ENCODE measurements around the gene CTIF. TPM values are rescaled to one million over a fixed set of nuclear protein-coding genes. Genes with fewer than 3 reads are reported as not detected.

Gene CTIF
- total and polyA plus RNA-seq, 2 experiments from 2014 or later: 22.1 to 27.9 TPM

DNA sequence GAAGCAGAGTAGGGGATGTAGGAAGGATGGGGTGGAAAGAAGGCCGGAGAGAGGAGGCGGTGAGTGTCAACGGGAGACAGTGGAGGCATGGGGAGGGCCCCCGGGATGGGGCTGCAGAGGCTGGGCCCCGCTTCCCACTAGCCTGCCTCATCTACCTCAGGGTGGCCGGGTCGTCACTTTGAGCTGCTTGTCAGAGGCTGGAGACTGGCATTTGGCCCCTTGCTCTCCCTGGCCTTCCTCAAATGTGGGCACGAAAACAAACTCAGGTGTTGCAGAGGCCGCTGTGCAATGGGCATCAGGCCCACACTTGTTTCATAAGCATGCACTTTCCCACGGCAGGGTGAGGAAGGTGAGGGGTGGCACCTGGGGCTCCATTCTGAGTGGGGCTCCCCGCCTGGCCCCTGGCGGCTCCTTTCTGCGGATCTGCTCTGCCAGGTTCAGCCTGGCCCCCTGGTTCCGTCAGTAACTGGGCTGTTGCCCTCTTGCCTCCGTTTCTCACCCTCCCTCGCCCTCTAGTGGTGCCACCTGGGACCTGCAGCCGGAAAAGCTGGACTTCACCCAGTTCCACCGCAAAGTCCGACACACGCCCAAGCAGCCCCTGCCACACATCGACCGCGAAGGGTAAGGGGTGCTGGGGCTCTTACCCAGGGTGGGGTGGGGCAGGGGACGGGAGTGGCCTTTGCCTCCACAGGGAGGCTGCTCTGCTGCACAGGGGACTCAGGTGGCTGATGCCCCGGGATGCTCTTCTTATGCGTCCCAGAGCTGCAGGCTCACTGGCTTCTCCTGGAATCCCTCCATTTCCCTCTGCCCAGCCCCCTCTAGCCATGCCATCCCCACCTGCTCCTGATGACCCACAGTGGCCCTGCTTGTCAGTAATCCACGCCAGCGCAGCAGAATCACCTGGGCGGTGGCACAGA is 125.4 kb downstream of the CTIF start:
- Histone ChIP-seq H2AFZ (no peak overlapping the region), H3K27ac (no peak overlapping the region), H3K9me3 (ENCODE audit: low read depth) (no peaks in the 10 kb centered on the region), H3K4me2 (no peak overlapping the region), H3K27me3 (no peaks in the 10 kb centered on the region), H3K36me3 (replicated peaks; ENCODE audit: insufficient read depth, low read depth) (no peaks in the 10 kb centered on the region), H3K4me3 (no peak overlapping the region), H3K4me1 (ENCODE audit: insufficient read depth) (peaks cover 21% of the 10 kb centered on the region), H3K9me2 (replicated peaks; ENCODE audit: insufficient read depth) (no peaks in the 10 kb centered on the region), H4K20me1 (ENCODE audit: insufficient read depth, poor library complexity, severe bottlenecking) (peaks cover 4% of the 10 kb centered on the region), H3K79me2 (no peaks in the 10 kb centered on the region)
- WGBS (ENCODE audit: low lambda C conversion rate, missing lambda C conversion rate): 66% methylated on average over 28 of the region's 29 CpGs
- no peak for TF ChIP-seq EZH2 (IDR thresholded peaks at IDR 0.05; ENCODE audit: borderline replicate concordance)
- TF ChIP-seq EZH2phosphoT487 (IDR thresholded peaks at IDR 0.05; ENCODE audit: low read depth, severe bottlenecking, unreplicated experiment): no peak
- peak; percentile 73 for TF ChIP-seq CTCF (IDR thresholded peaks at IDR 0.05; ENCODE audit: poor library complexity)
- DNase-seq (ENCODE audit: low spot score): peak; percentile 71

- DNase-seq (ENCODE audit: low spot score): no peak
- peaks cover 4% of the 10 kb centered on the region for H4K20me1 ChIP-seq (ENCODE audit: insufficient read depth, poor library complexity, severe bottlenecking)
- no peaks in the 10 kb centered on the region for H3K79me2 ChIP-seq
- H3K4me3 ChIP-seq: no peak overlapping the region
- H3K27ac ChIP-seq: no peak overlapping the region
- H3K4me2 ChIP-seq: no peak overlapping the region
- H3K27me3 ChIP-seq: no peaks in the 10 kb centered on the region
- H3K9me2 ChIP-seq (replicated peaks; ENCODE audit: insufficient read depth): no peaks in the 10 kb centered on the region
- H3K36me3 ChIP-seq (replicated peaks; ENCODE audit: insufficient read depth, low read depth): no peaks in the 10 kb centered on the region
- no peaks in the 10 kb centered on the region for H3K9me3 ChIP-seq (ENCODE audit: low read depth)
- peaks cover 21% of the 10 kb centered on the region for H3K4me1 ChIP-seq (ENCODE audit: insufficient read depth)
- no peak for TF ChIP-seq EZH2 (IDR thresholded peaks at IDR 0.05; ENCODE audit: borderline replicate concordance)
- no peak for TF ChIP-seq CTCF (IDR thresholded peaks at IDR 0.05; ENCODE audit: poor library complexity)
- no peak for TF ChIP-seq EZH2phosphoT487 (IDR thresholded peaks at IDR 0.05; ENCODE audit: low read depth, severe bottlenecking, unreplicated experiment)
- no peak overlapping the region for H2AFZ ChIP-seq
These were observed 126.8 kb downstream of the CTIF start for GRCh38 chr18:48665654-48666053.

DNA sequence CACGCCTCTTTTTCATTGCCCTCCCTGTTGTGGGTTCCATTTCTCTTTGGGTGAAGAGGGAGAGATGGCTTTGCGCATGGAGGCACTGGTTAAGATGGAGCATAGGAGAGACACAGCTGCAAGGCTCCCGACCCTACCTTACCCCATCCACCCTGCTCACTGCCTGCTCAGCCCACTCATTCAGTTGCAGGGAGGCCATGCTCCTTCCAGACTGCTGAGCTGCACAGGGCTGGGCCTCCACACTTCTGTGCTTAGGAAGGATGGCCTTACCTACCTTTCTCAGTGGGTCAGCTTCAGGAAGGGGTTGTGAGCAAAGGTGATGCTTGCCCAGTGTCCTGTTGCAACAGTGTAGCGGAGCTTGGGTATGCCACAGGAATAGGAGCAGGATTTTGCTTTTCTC is 127.8 kb downstream of the CTIF start:
- no peak for DNase-seq (ENCODE audit: low spot score)
- WGBS (ENCODE audit: low lambda C conversion rate, missing lambda C conversion rate): 100% methylated on average over 4 of the region's 4 CpGs
- Histone ChIP-seq H3K27me3 (no peaks in the 10 kb centered on the region), H2AFZ (no peak overlapping the region), H3K9me2 (replicated peaks; ENCODE audit: insufficient read depth) (no peaks in the 10 kb centered on the region), H3K36me3 (replicated peaks; ENCODE audit: insufficient read depth, low read depth) (no peaks in the 10 kb centered on the region), H3K27ac (no peak overlapping the region), H3K4me3 (no peak overlapping the region), H3K4me1 (ENCODE audit: insufficient read depth) (peaks cover 19% of the 10 kb centered on the region), H3K4me2 (no peak overlapping the region), H3K9me3 (ENCODE audit: low read depth) (no peaks in the 10 kb centered on the region), H3K79me2 (no peaks in the 10 kb centered on the region), H4K20me1 (ENCODE audit: insufficient read depth, poor library complexity, severe bottlenecking) (peaks cover 4% of the 10 kb centered on the region)
- TF ChIP-seq EZH2 (IDR thresholded peaks at IDR 0.05; ENCODE audit: borderline replicate concordance) (no peak), CTCF (IDR thresholded peaks at IDR 0.05; ENCODE audit: poor library complexity) (no peak), EZH2phosphoT487 (IDR thresholded peaks at IDR 0.05; ENCODE audit: low read depth, severe bottlenecking, unreplicated experiment) (no peak)

Measured in hepatocyte (in vitro differentiated cells).